ENCODE measurements around the gene PAAF1.

Gene PAAF1

GRCh38 chr11:73949246-73949645, 72.4 kb downstream of the PAAF1 start:
- FAIRE-seq: no peak

GRCh38 chr11:73949912-73950311, 73.1 kb downstream of the PAAF1 start:
- no peak for FAIRE-seq

GRCh38 chr11:73950869-73951710, 74.3 kb downstream of the PAAF1 start, which contains the start of gene DNAJB13:
DNAJB13 (plus strand) TSS chr11:73951026; CDS start chr11:73951070, 44 bp downstream.
- FAIRE-seq: no peak

DNA sequence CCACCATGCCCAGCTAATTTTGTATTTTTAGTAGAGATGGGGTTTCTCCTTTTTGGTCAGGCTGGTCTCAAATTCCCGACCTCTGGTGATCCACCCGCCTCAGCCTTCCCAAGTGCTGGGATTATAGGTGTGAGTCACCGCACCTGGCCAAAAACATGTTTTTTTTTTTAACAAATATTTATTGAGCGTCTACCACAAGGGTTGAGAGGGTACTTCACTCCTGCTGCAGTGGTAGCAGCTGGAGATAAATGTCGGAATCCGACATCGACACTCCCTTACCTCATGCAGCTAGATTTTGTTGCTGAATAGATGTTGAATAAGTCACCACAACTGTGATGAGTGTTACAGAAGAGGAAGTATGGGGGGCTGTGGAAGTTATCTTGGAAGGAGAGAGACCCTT, 75.0 kb downstream of the PAAF1 start:
- no peak for FAIRE-seq

DNA sequence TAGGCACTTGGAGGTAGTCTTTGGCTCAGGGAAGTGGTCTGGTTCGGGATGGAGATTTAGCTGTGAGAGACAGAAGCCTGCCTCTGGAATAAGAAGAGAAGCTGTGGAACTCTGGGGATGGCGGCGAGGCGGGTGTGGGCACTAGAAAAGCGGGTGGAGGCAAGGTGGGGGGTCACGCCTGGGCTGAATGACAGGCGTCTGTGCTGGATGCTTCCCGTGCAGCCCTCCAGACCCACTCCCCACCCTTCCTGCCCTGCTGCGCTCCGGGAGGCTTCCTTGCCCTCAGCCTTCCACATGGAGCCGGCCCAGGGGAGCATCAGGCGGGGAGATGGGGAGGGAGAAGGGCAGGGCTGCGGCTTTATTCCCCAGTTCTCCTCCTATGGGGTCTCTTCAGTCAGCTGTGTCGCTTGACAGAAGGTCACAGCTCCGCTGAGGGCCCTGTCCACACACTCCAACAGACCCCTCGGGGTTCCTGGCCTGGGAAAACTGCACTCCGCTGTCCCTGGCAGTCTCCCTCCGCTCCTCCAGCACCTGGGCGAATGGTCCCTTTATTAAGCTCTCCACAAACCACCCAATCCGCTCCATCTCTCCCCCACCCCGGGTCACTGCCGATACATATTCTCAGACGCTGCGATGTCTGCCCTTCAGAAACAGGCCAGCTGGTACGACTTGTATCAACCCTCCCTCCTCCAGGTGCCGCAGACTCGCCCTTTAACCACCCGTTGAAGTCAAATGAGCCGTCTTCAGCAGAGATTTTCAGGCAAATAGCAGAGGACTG, 80.3 kb downstream of the PAAF1 start:
- FAIRE-seq: no peak

- FAIRE-seq: no peak
Measured at GRCh38 chr11:73957654-73958361, 81.0 kb downstream of the PAAF1 start.

- no peak for FAIRE-seq
Measured at GRCh38 chr11:73958521-73959141, 81.8 kb downstream of the PAAF1 start.

DNA sequence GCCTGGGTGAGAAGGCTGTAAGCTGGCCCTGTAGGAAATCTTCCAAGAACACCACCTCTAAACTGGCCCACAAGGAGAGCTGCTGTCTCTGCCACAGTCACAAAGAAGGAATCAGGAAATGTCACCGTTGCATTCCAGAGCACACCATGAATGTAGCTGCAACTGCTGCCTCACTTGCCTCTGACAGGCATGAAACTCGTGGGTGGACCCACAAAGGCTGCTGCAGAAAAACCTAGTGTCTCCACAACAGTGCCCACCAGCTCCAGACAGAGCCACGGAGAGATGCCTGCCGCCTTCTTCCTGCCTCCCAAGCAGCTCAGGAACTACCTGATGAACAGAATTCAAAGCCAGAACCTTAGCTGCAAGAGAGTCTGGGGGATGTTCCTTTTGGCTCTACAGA, 84.5 kb downstream of the PAAF1 start:
- FAIRE-seq: no peak

DNA sequence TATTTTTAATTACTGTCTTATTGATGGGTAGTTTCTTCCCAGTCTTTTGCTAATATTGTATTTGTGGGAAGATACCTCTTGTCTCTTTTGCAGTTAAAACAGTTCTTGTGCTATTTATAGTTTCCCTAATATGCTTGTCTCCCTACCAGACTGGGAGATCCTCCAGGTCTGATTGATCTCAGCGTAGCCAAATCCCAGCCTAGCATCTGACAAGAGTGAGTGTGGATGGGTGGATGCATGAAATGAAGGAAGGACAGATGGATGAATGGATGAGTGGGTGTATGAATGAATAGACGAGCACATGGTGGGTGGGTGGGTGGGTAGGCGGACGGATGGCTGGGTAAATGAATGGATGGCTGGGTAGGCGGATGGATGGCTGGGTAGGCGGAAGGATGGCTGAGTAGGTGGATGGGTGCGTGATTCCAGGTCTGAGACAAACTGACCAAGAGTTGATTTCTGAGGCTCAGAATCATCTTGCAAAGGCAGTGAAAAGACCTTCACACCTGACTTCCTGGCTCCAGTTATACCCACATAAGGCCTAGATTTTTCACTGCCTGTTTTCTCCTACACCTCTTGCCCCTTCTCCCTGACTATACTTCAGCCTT, 85.4 kb downstream of the PAAF1 start:
- FAIRE-seq: no peak

DNA sequence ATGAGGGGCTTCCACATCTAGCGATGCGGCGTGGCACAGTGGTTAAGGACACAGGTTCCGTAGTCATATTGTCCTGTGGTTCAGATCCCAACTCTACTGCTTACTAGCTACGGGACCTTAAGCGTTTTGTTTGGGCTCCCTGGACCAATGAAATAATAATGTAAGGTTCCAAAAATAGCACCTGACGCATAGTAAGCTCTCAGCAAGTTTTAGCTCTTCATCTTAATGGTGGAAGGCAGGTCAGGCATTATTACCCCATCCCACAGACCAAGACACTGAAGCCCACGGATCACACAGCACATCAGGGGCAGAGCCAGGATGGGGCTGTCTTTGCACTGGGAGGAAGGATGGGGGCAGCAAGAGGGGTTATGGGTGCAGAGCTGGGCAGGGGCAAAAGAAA, 87.1 kb downstream of the PAAF1 start:
- FAIRE-seq: no peak

DNA sequence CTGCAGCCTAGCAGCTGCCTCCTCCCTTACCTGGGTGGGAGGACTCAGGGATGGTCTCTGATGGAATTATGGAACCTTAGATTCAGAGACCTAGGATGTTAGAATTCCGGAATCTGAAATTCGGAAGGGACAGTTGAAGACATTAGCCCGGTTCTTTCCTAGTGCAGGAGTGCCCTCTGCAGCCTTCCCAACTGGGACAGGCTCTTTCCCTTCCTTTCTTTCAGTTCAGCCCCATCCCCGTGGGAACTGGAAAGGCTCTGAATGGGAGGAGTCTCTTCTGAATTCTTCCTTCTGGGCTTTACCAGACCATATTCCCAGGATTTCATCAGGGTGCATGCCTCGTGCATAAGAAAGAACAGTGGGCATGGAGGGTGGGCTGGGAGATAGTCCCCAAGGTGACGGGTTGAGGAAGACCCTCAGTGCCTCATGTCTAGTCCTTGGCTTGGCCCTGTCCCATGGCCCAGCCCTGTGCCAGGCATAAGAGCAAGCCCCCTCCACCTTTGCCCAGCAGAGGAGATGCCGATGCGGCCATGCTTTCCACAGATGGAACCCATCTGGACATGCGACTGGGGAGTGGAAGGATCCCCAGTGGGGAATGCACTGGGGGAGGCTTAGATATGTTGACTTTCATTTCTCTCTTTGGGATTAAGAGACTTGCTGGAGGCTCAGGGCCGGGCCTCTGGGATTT, 88.4 kb downstream of the PAAF1 start:
- FAIRE-seq: no peak

- no peak for FAIRE-seq
Measured at GRCh38 chr11:73965764-73966121, 88.9 kb downstream of the PAAF1 start.

- FAIRE-seq: no peak
Measured at GRCh38 chr11:73968356-73968966, 91.7 kb downstream of the PAAF1 start.

DNA sequence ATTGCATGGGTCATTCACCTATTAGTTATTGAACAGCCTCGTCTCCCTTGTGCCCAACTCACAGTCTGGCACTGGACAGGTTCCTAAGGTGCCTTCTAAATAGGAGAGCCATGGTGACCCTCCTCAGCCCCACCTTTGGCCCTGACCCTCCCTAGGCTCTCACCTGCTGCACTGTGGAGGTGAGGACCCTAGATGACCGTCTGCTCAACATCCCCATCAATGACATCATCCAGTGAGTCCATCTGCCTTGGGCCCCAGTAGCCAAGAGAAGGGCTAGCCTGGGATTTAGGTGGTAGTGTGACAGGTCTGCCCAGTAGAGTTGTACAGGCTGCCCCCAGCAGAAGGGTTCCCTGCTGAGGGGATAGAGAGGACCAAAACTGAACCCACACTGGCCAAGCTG, 92.3 kb downstream of the PAAF1 start:
- FAIRE-seq: no peak

DNA sequence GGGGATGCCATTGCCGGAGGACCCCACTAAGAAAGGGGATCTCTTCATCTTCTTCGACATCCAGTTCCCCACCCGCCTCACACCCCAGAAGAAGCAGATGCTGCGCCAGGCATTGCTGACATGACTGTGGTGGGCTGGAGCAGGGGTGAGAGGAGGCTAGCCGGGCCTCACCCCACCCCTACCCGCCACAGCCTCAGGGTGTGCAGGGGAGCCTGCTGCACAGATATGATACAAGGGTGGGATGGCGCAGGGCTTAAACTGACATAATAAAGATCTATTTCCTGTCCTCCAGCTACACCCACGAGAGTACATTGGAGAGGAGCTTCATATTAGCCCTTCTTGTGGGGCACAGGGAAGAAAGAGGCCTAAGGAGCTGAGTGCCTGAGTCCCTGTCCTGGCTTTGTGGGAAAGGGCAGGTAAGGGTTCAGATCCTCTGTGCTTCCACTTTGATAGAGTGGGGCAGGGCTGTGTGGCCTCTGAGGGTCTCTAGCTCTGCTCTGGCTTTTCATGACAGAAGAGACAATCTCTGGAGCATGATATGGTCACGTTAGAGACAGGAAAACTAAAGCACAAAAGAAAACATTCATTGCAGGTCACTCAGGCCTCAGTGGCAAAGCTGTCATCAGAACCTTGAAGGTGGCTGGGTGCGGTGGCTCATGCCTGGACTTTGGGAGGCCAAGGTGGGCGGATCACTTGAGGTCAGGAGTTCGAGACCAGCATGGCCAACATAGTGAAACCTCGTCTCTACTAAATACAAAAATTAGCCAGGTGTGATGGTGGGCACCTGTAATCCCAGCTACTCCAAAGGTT, 93.4 kb downstream of the PAAF1 start:
- FAIRE-seq: no peak

GRCh38 chr11:73971175-73971719, 94.4 kb downstream of the PAAF1 start:
- no peak for FAIRE-seq

- no peak for FAIRE-seq
Measured at GRCh38 chr11:73972187-73972586, 95.4 kb downstream of the PAAF1 start.

DNA sequence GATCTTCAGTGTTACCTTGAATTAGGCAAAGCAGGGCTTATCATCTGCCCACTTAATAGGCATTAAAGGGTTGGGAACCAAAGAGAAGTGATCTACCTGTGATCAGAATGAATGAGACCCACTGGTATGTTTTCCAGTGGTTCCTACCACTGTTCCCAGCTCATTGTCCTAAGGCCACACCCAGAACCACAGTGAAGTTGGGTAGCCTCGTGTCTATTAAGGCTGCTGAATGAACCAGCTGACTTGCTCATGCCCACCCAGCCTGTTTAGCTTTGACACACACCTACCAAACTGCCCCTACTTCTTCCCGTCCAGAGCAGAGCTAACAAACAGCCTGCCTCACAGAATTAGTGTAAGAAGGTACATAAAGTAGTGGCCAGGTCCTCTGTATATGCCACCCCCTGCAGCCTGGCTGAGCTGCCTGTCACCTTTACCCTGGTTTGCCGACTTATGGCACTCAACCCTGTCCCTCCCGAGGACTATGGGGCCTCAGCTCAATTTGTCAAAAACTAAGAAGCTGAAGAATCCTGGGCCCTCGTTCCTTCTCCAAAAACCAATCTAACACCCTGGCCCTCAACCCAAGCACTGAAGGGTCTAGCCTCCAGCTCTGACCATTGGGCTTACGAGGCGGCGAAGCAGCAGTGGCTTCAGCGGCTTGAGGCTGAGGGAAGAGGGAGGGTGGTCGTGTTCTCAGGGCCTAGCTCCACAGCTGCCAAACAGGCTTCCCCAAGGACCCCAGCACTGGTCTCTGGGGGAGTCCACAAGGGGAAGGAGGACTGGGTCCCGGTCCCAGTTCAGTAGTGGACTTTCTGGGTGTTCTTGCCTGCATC, 96.0 kb downstream of the PAAF1 start:
- no peak for FAIRE-seq

Data from A204.1 (cell line).